ENCODE measurements around the gene DEFB121.

- TF ChIP-seq JUND (IDR thresholded peaks at IDR 0.05) (no peak), POLR2AphosphoS5 (IDR thresholded peaks at IDR 0.05; ENCODE audit: low read depth, low read length) (no peak)
Measured at GRCh38 chr20:31363295-31363694, 42.7 kb downstream of the DEFB121 start.

All from SK-N-SH (cell line).